HG03060 (cell line): ENCODE data around the gene PRPF19.
"Not testable (repeated sequence)": the region's sequence is repeated elsewhere in the genome, so short reads cannot be mapped to it uniquely, and the experiment has no call there.

Experiments
- ATAC-seq: cut with Tn5 transposase; IDR thresholded peaks from one replicate; pipeline ENCODE4 v1.9.1; 2021; ENCODE audit warnings: low read depth, moderate number of reproducible peaks; ENCODE audit not compliant: unreplicated experiment

The PRPF19 gene

GRCh38 chr11:60910281-60910687 is 3.9 kb upstream of the PRPF19 start:
- ATAC-seq: no peak

GRCh38 chr11:60909680-60910280 is 3.4 kb upstream of the PRPF19 start:
- ATAC-seq: not testable (repeated sequence)

GRCh38 chr11:60908803-60909202 is 2.4 kb upstream of the PRPF19 start:
- ATAC-seq: no peak

DNA sequence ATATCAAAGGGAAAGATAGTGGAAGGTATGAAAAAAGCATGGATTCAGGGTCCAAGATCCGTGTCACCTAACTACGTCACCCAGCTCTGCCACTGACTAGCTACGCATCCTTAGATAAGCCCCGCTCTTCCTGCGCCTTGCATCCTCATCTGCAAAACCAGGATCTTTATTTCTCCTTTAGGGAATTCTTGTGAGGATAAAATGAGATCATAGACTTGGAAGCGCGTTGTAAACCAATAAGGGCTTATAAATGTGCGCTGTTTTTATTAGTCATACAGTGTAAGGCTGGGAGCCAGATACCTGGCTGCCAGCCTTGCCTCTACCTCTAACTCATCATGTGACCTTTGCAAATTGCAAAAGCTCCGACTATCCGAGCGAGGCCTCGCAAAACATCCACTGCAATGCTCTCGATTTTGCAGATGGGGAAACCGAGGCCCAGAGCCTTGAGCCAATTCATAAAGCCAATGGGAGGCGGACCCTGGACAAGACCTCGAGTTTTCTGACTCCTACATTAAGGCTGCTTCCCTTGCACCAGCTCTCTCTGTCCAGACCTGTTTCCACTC is 753 bp downstream of the PRPF19 start:
- ATAC-seq: no peak

- ATAC-seq: no peak
These were observed 1.3 kb downstream of the PRPF19 start for GRCh38 chr11:60905047-60905446.

DNA sequence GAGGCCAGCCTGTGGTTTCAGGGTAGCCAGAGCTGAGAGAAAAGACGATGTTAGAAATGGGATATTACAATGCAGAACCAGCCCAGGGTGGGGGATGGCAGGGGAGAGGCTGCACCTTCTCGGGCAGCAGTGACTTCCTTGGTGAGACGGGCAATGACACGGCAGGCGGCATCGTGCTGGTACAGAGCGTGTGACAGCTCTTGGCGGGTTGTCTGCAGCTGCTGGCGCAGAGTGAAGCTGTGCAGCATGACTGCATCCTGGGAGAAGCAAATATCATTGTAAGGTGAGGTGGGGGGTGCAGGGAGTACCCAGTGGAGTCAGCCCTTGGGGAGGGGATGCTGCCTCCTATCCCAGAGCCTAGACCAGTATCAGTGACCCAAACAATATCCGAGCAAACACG is 3.8 kb downstream of the PRPF19 start:
- ATAC-seq: no peak

GRCh38 chr11:60900673-60901404 is 5.5 kb downstream of the PRPF19 start:
- ATAC-seq: no peak

DNA sequence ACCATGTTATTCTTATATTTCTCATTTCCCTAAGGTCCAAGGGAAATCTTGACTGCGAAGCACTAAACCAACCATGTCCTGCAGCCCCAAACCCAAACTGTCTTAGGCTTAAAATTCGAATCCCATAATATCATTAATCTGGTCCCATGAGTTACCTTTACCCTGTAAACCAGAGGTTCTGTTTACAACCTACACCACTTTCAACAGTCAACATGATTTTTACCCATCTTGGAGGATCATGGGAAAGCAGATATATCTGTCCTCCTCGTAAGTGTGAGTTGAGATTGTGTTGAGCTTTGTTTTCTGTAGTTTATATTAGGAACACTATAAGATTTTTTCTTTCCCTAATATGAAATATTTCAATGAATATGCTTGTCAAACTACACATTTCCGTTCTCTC is 6.4 kb downstream of the PRPF19 start:
- ATAC-seq: no peak

DNA sequence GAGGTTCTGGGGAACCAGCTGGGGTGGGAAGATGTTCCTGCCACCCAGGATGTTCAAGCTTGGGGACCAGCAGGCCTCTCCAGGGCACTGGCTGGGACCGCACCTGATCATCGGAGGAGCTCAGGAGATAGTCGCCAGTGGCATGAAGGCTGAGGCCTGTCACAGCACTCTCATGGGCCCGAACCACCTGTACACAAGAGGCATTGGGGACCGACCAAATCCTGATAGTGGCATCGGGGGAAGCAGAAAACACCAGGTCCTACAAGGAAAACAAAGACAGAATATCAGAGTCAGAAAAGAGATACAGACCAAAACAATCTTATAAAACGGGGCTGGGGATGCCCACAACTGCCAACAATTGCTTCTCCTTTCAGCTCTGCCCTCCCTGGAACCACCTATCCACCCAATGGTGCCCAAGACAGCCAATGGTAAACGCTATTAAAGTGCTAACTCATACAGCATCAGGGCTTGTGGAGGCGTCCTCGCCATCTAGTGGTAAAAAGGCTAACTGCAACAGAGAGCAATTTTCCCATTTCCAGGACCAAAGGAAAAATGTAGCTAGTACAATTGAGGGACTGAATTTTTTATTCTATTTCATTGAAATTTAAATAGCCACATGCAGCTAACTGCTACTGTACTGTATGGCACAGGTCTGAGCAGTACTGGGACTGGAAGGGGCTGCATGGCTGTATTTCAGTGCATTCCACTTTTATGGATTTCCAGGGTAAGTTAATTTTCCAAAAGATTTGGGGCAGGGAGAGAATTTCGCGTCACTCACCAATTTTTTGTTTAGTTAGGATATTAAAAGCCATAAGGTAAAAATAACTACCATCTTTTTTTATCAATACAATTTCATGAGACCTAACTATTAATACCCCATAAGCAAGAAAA is 7.1 kb downstream of the PRPF19 start:
- ATAC-seq: no peak

DNA sequence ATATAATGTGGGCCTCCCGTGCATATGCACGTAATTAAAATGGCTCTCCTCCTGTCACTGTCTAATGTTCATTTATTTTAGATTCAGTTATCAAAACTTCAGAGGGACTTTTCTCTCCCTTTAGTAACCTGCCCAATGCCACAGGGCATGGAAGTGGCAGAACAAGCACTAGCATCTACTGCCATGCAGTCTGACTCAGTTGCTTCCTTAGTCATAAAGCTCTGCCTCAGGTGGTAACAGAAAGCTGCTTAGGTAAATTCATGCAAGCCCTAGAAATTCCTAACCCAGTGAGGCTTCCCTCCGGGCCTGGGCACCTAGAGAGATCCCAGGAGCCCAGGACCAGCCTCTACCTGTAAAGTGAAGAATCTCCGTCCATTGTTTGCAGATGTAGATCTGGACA is 8.9 kb downstream of the PRPF19 start:
- no peak for ATAC-seq

DNA sequence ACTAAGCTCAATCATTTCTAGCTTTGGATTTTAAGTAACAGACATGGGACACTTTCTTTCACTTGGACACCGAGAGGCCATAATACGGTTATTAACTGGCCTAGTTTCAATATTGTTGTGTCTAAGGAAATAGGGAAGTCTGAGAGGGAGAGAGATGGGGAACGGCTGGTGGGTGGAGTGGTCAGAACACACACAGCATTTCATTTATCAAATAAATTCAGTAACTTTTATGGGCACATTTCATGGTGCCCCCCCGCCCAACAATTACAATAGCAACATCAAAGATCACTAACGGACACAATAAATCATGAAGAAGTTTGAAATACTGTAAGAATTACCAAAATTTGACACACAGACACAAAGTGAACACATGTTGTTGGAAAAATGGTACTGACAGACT is 10.7 kb downstream of the PRPF19 start:
- ATAC-seq: no peak

- no peak for ATAC-seq
These were observed 15.2 kb downstream of the PRPF19 start for GRCh38 chr11:60891103-60891741.

DNA sequence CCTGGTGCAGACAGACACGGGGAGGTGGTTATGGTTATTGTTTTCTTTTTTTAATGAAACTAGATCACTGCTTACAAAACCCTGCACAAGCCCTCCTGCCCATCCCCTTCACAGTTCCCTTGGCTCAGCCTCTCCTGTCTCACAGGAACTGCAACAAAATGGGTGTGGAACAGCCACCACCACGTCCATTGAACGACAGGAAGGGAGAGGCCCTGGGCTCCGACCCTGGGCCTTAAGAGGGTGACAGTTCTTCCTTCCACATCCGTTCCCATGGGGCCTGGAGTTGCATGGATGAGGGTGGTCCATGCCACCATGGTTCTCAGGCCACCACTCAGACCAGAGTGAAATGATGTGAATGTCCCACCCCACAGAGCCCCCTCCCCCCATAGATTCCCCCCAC is 15.7 kb downstream of the PRPF19 start:
- ATAC-seq: no peak

GRCh38 chr11:60889869-60890311 is 16.5 kb downstream of the PRPF19 start:
- no peak for ATAC-seq

- ATAC-seq: no peak
These were observed 18.8 kb downstream of the PRPF19 start for GRCh38 chr11:60887556-60887955.

DNA sequence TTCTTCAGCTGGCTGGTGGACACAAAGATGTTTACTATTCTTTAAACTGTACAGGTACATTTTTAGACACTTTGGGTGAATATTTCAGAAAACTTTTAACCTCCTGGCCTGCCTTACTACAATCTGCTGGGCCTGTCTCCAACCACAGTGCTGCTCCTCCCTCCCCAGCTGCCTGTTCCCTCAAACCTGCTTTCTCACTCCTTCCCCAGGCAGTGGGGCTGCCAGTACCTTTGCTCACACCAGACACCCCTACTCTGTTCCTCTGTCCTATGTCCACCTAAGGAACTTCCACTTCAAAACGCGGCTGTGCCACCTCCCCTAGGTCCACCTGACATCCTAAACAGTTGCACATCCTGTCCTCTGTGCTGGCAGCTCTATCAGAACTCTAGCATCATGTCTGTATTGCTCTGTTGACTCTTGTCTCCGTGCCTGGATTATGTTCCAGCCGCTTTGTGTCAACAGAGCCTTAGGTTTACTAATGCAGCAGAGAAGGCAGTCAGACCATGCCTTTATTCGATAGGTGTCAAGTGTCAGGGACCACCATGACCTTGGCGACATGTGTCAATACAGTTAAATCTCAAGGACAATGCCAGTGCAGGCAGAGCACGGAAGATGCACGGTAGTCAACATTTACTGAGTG is 25.6 kb downstream of the PRPF19 start:
- ATAC-seq: no peak

DNA sequence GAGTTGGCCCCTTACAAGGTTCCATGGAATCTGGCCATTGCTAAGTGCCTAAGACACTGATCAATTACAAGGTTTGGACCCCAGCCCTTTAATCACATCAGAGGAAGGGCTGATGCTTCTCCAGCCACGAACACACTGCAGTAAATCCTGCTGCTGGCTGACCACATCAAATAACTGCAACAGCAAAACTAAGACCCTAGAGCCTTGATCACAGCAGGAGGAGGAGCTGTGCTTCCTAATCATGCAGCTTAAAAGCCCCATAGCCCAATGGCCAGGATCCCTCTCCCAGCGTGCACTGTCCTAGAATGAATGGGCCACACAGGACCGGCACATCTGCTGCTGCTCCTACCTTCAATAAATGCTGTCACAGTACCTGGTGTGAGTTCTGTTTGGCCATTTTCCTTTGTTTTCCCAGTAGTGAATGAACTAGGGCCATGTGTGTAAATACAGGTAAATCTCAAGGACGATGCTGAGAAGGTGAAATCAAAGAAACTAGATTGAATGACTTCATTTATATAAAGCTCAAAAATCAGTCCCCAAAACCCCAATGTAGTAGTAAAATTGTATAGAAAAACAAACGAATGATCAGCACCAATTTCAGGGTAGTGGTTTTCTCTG is 26.3 kb downstream of the PRPF19 start:
- ATAC-seq: no peak

- ATAC-seq: no peak
These were observed 27.3 kb downstream of the PRPF19 start for GRCh38 chr11:60879104-60879503.

DNA sequence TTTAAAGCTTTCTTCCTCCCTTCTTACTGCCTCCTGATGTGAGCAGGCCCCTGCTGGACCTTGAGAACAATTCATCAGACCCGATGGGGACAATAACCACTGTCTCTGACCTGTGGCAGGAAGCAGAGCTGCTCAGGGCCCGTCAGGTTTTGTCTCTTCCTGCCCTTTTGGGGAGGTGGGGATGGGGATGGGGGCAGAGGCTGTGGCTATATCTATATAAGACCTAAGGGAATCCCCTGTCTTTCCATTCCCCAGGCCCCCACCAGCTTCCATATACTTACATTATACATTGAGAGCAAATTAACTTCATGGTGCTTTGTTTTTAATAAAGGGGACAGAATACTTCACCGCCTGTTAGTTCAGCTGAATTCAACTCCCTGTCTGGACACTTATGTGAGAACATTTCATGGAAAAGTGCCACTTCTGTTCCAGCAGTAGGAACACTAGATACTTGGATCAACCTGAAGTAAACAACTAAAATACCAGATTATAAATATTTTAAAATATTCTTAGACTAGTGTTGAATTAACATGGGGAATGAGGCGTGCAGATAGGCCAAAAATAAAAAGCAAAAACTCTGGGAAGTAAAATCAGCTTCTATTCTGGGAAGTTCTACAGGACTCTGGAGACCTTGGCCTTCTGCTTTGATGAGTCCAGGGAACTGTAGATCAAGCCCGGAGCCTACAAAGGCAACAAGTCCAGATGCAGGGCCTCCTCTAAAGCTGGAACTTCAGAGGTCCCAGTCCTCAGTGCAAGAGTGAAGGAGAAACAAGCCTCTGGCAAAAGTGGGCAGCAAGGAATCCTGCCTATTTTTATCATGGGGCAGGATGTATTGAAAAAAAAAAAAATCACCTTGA is 27.9 kb downstream of the PRPF19 start:
- no peak for ATAC-seq
